HG03175 (cell line): ENCODE results near the gene DOK7.

Experiments used
- ATAC-seq: cut with Tn5 transposase; IDR thresholded peaks from one replicate; pipeline ENCODE4 v1.9.1; 2021; ENCODE audit warnings: mild to moderate bottlenecking, moderate library complexity; ENCODE audit not compliant: unreplicated experiment

The DOK7 gene

DNA sequence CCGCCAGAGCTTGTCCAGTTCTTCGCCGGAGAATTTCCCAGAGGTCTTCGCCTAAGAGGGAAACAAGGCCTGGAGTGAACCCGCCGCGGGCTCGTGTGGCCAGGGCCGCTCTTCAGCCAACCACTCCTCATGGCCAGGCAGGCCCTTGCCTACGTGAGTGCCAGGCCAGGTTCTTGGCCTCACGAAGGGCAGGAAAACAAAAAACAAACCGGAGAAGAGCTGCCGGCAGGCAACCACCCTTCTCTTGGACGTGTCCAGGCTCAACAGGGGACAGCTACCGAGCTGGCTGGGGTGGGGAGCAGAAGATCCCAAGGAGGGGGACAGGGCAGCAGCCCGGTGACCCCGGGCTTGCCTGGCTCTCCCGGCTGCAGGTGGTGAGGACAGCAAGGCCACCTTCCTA, 55.8 kb downstream of the DOK7 start:
- no peak for ATAC-seq

- ATAC-seq, result no peak
Observed at GRCh38 chr4:3519468-3520264, 56.6 kb downstream of the DOK7 start.

- ATAC-seq, result no peak
Observed at GRCh38 chr4:3520276-3520675, 57.2 kb downstream of the DOK7 start.

- no peak for ATAC-seq
Observed at GRCh38 chr4:3520796-3521600, 57.9 kb downstream of the DOK7 start.

DNA sequence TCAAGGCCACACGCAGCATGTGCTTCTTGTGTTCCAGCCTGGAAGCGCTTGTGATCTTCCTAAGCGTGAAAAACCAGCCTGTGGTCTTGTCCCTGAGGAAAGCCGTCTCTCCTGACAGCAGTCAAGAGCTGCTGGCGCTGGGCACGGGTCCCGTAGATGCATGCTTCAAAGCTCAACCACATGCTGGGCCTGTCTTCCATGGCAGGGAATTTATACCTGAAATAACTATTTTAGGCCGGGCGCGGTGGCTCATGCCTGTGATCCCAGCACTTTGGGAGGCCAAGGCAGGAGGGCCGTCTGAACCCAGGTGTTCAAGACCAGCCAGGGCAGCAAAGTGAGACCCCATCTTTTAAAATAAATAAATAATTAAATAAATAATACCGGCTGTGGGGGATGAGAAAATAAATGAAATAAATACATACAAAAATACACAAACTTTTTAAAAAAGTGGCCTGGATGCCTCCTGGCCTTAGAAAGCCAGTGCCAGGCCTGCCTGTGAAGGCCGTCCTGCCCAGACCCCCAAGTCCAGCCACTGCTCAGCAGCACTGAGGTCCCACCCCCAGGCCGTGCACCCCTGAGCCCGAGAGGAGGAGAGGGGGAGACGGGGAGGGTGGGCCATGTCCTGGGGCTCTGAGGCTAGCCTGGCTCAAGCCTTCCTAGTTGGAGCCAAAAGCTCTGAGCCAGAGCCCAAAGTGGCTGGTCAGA, 58.7 kb downstream of the DOK7 start:
- ATAC-seq, result no peak

GRCh38 chr4:3522326-3522640, 59.2 kb downstream of the DOK7 start:
- no peak for ATAC-seq

GRCh38 chr4:3522651-3523050, 59.5 kb downstream of the DOK7 start:
- ATAC-seq, result no peak

- no peak for ATAC-seq
Observed at GRCh38 chr4:3523146-3523627, 60.1 kb downstream of the DOK7 start.

- no peak for ATAC-seq
Observed at GRCh38 chr4:3523628-3524221, 60.6 kb downstream of the DOK7 start.

GRCh38 chr4:3524349-3524748, 61.2 kb downstream of the DOK7 start:
- no peak for ATAC-seq

GRCh38 chr4:3524920-3525319, 61.8 kb downstream of the DOK7 start:
- no peak for ATAC-seq

- ATAC-seq, result no peak
Observed at GRCh38 chr4:3525532-3526430, 62.7 kb downstream of the DOK7 start.

DNA sequence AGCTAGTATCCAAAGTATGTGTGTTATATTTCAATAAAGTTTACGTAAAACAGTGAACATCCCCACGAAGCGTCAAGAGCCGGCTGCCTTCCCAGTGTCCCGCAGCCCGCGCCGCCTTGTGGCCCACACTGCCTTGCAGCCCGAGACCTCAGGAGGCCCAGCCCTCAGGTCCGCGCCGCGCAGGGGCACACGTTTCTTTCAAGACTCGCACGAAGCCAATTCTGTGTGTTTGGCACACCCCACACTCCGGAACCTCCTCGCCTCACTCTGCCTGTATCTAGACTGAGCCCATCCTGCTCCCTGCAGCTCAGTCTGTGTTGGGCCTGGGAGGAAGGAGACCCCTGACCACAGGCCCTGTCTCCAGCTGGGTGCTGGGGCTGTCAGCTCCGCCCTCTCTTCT, 63.4 kb downstream of the DOK7 start:
- no peak for ATAC-seq

DNA sequence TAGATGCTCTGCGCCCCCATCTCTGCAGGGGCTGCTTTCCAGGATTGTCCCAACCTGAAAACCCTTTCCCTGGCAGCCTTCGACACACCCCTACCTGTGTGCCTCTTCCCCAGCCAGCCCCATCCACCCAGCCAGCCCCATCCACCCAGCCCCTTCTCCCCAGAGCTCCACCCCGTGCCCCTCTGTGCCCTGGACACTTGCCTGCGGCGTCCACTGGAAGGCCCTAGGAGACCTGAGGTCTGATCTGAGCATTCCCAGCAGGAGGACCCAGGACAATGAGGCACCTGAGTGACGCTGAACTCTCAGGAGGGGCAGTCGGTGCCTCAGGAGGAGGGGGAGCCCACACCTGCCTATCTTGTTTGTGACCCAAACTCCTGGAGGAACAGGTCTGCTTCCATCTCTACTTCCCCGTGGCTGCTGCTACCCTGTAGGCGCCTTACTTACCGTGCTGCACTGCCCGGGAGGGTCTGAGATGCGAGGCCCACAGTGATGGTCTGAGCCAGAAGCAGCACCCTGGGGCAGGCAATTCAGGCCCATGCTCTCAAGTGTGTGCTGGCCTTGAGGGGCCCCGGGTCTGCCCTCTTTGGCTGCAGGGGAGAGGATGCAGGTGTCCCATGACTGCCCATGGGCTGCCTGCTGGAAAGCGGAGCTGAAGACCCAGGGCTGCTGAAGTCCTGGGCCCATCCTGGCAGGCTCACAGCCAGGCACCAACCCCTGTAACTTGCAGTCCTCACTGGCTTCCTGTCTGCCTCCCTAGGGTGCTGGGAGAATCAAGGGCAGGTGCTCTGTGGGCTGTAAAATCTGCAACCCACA, 64.2 kb downstream of the DOK7 start:
- ATAC-seq, result no peak

GRCh38 chr4:3527914-3528876, 65.1 kb downstream of the DOK7 start:
- ATAC-seq, result no peak

DNA sequence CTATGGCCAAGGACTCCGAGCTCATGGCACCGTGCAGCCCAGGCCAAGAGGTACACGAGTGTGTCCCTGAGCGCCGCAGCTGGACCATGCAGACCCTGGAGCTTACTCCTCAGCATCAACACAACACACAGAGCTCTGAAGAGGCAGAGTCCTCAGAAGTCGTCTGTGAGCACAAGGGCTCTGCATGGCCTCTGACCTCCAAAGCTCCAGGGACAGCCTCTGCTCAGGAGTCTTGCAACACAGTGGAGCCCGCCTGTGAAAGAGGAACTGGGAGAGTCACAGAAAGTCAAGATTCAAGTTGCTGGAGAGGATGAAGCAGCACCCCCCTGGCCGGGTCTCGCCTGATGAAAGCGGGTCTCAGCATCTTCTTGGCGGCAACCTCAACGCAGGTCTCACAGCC, 66.3 kb downstream of the DOK7 start:
- no peak for ATAC-seq

DNA sequence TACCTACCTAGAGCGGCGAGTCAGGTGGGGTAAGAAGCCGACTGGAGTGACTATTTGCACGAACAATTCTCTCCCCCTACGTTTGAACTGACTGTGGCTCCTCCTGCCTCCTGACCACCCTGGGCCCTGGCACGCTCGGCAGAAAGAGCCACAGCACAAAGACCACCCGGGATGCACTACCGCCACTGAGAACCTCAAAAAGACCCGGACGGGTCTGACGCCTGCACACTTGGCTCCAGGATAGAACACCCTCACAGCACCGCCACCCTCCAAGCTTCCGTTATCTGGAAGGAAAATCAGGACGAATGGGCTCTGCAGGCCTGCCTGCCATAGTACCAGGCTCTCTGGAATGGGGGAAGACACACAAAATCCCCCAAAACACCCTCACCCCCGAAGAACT, 66.9 kb downstream of the DOK7 start:
- no peak for ATAC-seq

GRCh38 chr4:3530663-3531254, 67.7 kb downstream of the DOK7 start:
- ATAC-seq, result no peak
